ENCODE data around the gene TTC28.

Gene TTC28

GRCh38 chr22:27961680-27962079 lies 718.0 kb downstream of the TTC28 start:
- DNase-seq (ENCODE audit: low spot score): no peak

GRCh38 chr22:27961182-27961581 lies 718.5 kb downstream of the TTC28 start:
- DNase-seq (ENCODE audit: low spot score): no peak

GRCh38 chr22:27959335-27960090 lies 720.1 kb downstream of the TTC28 start:
- no peak for DNase-seq (ENCODE audit: low spot score)

- no peak for DNase-seq (ENCODE audit: low spot score)
These were observed 726.9 kb downstream of the TTC28 start for GRCh38 chr22:27952779-27953178.

- DNase-seq (ENCODE audit: low spot score): no peak
These were observed 727.5 kb downstream of the TTC28 start for GRCh38 chr22:27952091-27952490.

- DNase-seq (ENCODE audit: low spot score): no peak
These were observed 730.2 kb downstream of the TTC28 start for GRCh38 chr22:27949421-27949820.

- DNase-seq (ENCODE audit: low spot score): no peak
These were observed 731.1 kb downstream of the TTC28 start for GRCh38 chr22:27948569-27948968.

- DNase-seq (ENCODE audit: low spot score): no peak
These were observed 732.2 kb downstream of the TTC28 start for GRCh38 chr22:27947448-27947847.

GRCh38 chr22:27941143-27941542 lies 738.5 kb downstream of the TTC28 start:
- DNase-seq (ENCODE audit: low spot score): no peak

GRCh38 chr22:27937453-27937852 lies 742.2 kb downstream of the TTC28 start:
- DNase-seq (ENCODE audit: low spot score): no peak

GRCh38 chr22:27935897-27936296 lies 743.7 kb downstream of the TTC28 start:
- no peak for DNase-seq (ENCODE audit: low spot score)

- no peak for DNase-seq (ENCODE audit: low spot score)
These were observed 745.6 kb downstream of the TTC28 start for GRCh38 chr22:27934069-27934468.

GRCh38 chr22:27933186-27933983 lies 746.3 kb downstream of the TTC28 start:
- no peak for DNase-seq (ENCODE audit: low spot score)

- no peak for DNase-seq (ENCODE audit: low spot score)
These were observed 749.1 kb downstream of the TTC28 start for GRCh38 chr22:27930331-27931060.

Measured in AG08396 (cell line).